ENCODE measurements around the gene MBOAT1. TPM values are rescaled to one million over a fixed set of nuclear protein-coding genes. Genes with fewer than 3 reads are reported as not detected.

The MBOAT1 gene
- total RNA-seq, 1 experiment from 2014 or later, result 9.9 TPM

- Histone ChIP-seq H2BK12ac (ENCODE audit: insufficient read length, low read depth, low read length) (no peak overlapping the region), H3K79me1 (ENCODE audit: insufficient read depth, low read depth, low read length, poor library complexity, severe bottlenecking) (no peaks in the 10 kb centered on the region), H2BK5ac (ENCODE audit: insufficient read length, low read length) (no peak overlapping the region), H2BK15ac (ENCODE audit: low read depth, low read length) (no peak overlapping the region), H3K27ac (ENCODE audit: insufficient read length, low read depth, low read length) (no peak overlapping the region), H2AK5ac (ENCODE audit: insufficient read length, low read length) (no peak overlapping the region), H4K91ac (ENCODE audit: insufficient read length, low read depth, low read length) (no peak overlapping the region), H3K14ac (ENCODE audit: insufficient read depth, low read length) (no peak overlapping the region), H3K23me2 (ENCODE audit: insufficient read length, low read depth, low read length, poor library complexity, severe bottlenecking) (no peaks in the 10 kb centered on the region), H3K79me2 (ENCODE audit: insufficient read depth, low read length) (no peaks in the 10 kb centered on the region), H3K9me3 (ENCODE audit: control insufficient read depth, low read depth, low read length) (no peaks in the 10 kb centered on the region), H4K20me1 (ENCODE audit: control insufficient read depth, insufficient read depth, insufficient read length) (no peaks in the 10 kb centered on the region), H2BK120ac (ENCODE audit: low read depth, low read length, poor library complexity, severe bottlenecking) (no peak overlapping the region), H3K56ac (ENCODE audit: insufficient read length, low read depth, low read length) (no peak overlapping the region), H2BK20ac (ENCODE audit: low read depth, low read length, poor library complexity, severe bottlenecking) (no peak overlapping the region), H3K18ac (ENCODE audit: insufficient read length, low read depth, low read length) (no peak overlapping the region), H2AFZ (ENCODE audit: low read length) (no peak overlapping the region), H4K5ac (ENCODE audit: insufficient read length, low read depth, low read length) (no peak overlapping the region), H3K4me1 (ENCODE audit: insufficient read depth, low read length) (no peaks in the 10 kb centered on the region), H3K4ac (ENCODE audit: low read depth, low read length) (no peak overlapping the region), H3K9ac (ENCODE audit: extremely low read depth, insufficient read length, low read length) (no peak overlapping the region), H3K4me2 (ENCODE audit: insufficient read depth, insufficient read length, low read length) (no peak overlapping the region), H3K27me3 (ENCODE audit: insufficient read depth, low read length) (no peaks in the 10 kb centered on the region), H4K8ac (replicated peaks; ENCODE audit: insufficient read length, low read depth, low read length) (no peak overlapping the region), H3T11ph (ENCODE audit: low read length) (no peak overlapping the region), H3K23ac (ENCODE audit: insufficient read length, low read depth, low read length) (no peak overlapping the region)
- no peak overlapping the region for H3K27ac Mint-ChIP-seq
- no CpG with 5 or more reads among the region's 4 CpGs for WGBS (ENCODE audit: extremely low coverage, insufficient read length, low lambda C conversion rate)
- H3K4me1 Mint-ChIP-seq, result peaks cover 2 to 7% of the 10 kb centered on the region in 2 experiments; a peak in 3 of 4 replicates
- no peak for DNase-seq
- no peak for TF ChIP-seq CTCF (conservative IDR thresholded peaks at IDR 0.05)
- no peaks in the 10 kb centered on the region for H3K9me3 Mint-ChIP-seq
- H3K36me3 Mint-ChIP-seq (ENCODE audit: insufficient read depth in 1 of 3, low read depth in 3 of 3), result peaks cover 0 to 20% (median 5%) of the 10 kb centered on the region in 3 experiments; a peak in 4 of 7 replicates
- no peaks in the 10 kb centered on the region for H3K27me3 Mint-ChIP-seq (ENCODE audit: low read depth)
- no peak overlapping the region for H3K4me3 Mint-ChIP-seq
These were observed 69.4 kb downstream of the MBOAT1 start for GRCh38 chr6:20142866-20143265.
